Measurements from ENCODE around the gene TGM3. TPM values are rescaled to one million over a fixed set of nuclear protein-coding genes. Genes with fewer than 3 reads are reported as not detected.

TGM3 gene
- polyA plus RNA-seq, 1 donor (not counting 4 experiments of a cell fraction or from before 2014, with no cell fraction given): 0.08 TPM

GRCh38 chr20:2364044-2364443, 68.2 kb downstream of the TGM3 start:
- Histone ChIP-seq H3K9ac (ENCODE audit: control insufficient read depth, extremely low read depth, insufficient read depth, low read length) (no peak overlapping the region), H3K27me3 (ENCODE audit: control insufficient read depth, extremely low read depth, insufficient read depth, low read length) (no peaks in the 10 kb centered on the region), H2AFZ (ENCODE audit: control insufficient read depth, low read length) (peak overlapping the region; percentile 23), H3K79me2 (ENCODE audit: control insufficient read depth, insufficient read depth, low read length) (no peaks in the 10 kb centered on the region), H4K20me1 (ENCODE audit: control insufficient read depth, extremely low read depth, insufficient read depth, low read length) (no peaks in the 10 kb centered on the region), H3K9me1 (ENCODE audit: control insufficient read depth, extremely low read depth, insufficient read depth, low read length) (no peaks in the 10 kb centered on the region), H3K4me3 (ENCODE audit: control insufficient read depth in 2 of 3, extremely low read depth in 1 of 3, insufficient read depth in 2 of 3, low read depth in 1 of 3, low read length in 3 of 3) (no peak overlapping the region), H3K4me2 (ENCODE audit: control insufficient read depth, extremely low read depth, insufficient read depth, low read depth, low read length) (peak overlapping the region; percentile 16), H3K9me3 (ENCODE audit: control insufficient read depth, low read depth, low read length) (no peaks in the 10 kb centered on the region), H3K27ac (ENCODE audit: control insufficient read depth, insufficient read depth, low read length) (no peak overlapping the region), H3K4me1 (ENCODE audit: control insufficient read depth, extremely low read depth, insufficient read depth, low read length) (peaks cover 6% of the 10 kb centered on the region), H3K36me3 (ENCODE audit: control insufficient read depth in 2 of 2, extremely low read depth in 1 of 2, insufficient read depth in 2 of 2, low read length in 2 of 2) (no peaks in the 10 kb centered on the region)
- DNase-seq (ENCODE audit: low read depth, low spot score): no peak
- TF ChIP-seq CTCF (optimal IDR thresholded peaks at IDR 0.05 in 1 of 3, IDR thresholded peaks at IDR 0.05 in 1 of 3, conservative IDR thresholded peaks at IDR 0.05 in 1 of 3; ENCODE audit: extremely low read depth in 1 of 3, insufficient read depth in 2 of 3, low read length in 3 of 3): no peak
- no peak for TF ChIP-seq EZH2 (IDR thresholded peaks at IDR 0.05; ENCODE audit: low read length)
- dilution Hi-C loops (cut with MboI; ENCODE audit: extremely low pct_ligation_motif_present, low sequenced_read_pairs): no loop called here
- peak; percentile 62 for FAIRE-seq

DNA sequence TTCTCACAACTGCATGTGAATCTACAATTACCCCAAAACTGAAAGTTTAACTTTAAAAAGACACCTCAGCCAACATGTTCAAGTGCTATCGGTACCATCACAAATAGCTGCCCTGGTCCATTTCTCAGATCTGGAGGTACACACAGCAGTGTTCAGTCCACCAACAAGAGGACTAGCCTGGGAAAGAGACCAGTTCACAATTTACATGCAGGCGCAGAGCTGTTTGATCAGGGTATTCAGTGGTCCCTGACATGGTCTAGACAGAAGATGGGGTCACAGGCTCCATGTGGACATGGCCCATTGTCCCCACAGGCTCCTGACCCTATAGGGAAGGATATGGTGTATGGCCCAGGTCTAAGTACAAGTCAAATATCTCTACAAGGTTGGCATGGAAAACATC, 69.3 kb downstream of the TGM3 start:
- no peaks in the 10 kb centered on the region for H4K20me1 ChIP-seq (ENCODE audit: control insufficient read depth, extremely low read depth, insufficient read depth, low read length)
- H3K79me2 ChIP-seq (ENCODE audit: control insufficient read depth, insufficient read depth, low read length): no peaks in the 10 kb centered on the region
- TF ChIP-seq CTCF (optimal IDR thresholded peaks at IDR 0.05 in 1 of 3, IDR thresholded peaks at IDR 0.05 in 1 of 3, conservative IDR thresholded peaks at IDR 0.05 in 1 of 3; ENCODE audit: extremely low read depth in 1 of 3, insufficient read depth in 2 of 3, low read length in 3 of 3) (no peak), EZH2 (IDR thresholded peaks at IDR 0.05; ENCODE audit: low read length) (no peak)
- no peak overlapping the region for H3K9ac ChIP-seq (ENCODE audit: control insufficient read depth, extremely low read depth, insufficient read depth, low read length)
- FAIRE-seq: no peak
- no peak overlapping the region for H3K4me3 ChIP-seq (ENCODE audit: control insufficient read depth in 2 of 3, extremely low read depth in 1 of 3, insufficient read depth in 2 of 3, low read depth in 1 of 3, low read length in 3 of 3)
- dilution Hi-C loops (cut with MboI; ENCODE audit: extremely low pct_ligation_motif_present, low sequenced_read_pairs): no loop called here
- DNase-seq (ENCODE audit: low read depth, low spot score): no peak
- H3K4me1 ChIP-seq (ENCODE audit: control insufficient read depth, extremely low read depth, insufficient read depth, low read length): peaks cover 6% of the 10 kb centered on the region
- no peak overlapping the region for H3K27ac ChIP-seq (ENCODE audit: control insufficient read depth, insufficient read depth, low read length)
- no peaks in the 10 kb centered on the region for H3K9me3 ChIP-seq (ENCODE audit: control insufficient read depth, low read depth, low read length)
- H3K36me3 ChIP-seq (ENCODE audit: control insufficient read depth in 2 of 2, extremely low read depth in 1 of 2, insufficient read depth in 2 of 2, low read length in 2 of 2): no peaks in the 10 kb centered on the region
- H3K9me1 ChIP-seq (ENCODE audit: control insufficient read depth, extremely low read depth, insufficient read depth, low read length): no peaks in the 10 kb centered on the region
- H3K4me2 ChIP-seq (ENCODE audit: control insufficient read depth, extremely low read depth, insufficient read depth, low read depth, low read length): no peak overlapping the region
- H2AFZ ChIP-seq (ENCODE audit: control insufficient read depth, low read length): no peak overlapping the region
- H3K27me3 ChIP-seq (ENCODE audit: control insufficient read depth, extremely low read depth, insufficient read depth, low read length): peaks cover 3% of the 10 kb centered on the region
